Natural killer cell (primary cell): Measurements from ENCODE around the gene CCT4. TPM values are rescaled to one million over a fixed set of nuclear protein-coding genes. Genes with fewer than 3 reads are reported as not detected.

ENCODE experiments used
- ATAC-seq, 3 donors: fragments of 150-1000 bp in 2 of 3; fragments of 200-7000 bp in 1 of 3; cut with Tn5 transposase; 1 replicate in 1 of 3; 2 replicates in 2 of 3; pipeline ENCODE4 v1.10.0; 2021; ENCODE audit warnings: mild to moderate bottlenecking in 2 of 3, moderate library complexity in 2 of 3
- DNase-seq, 2 donors: peaks; one replicate each; pipeline versions ENCODE4 v3.0.0 to v3.0.0-alpha.2; 2013 to 2021; ENCODE audit warnings: mixed read lengths in 1 of 2
- H3K27ac ChIP-seq: one replicate; pipeline ENCODE4 v1.5.1; 2013; ENCODE audit warnings: mild to moderate bottlenecking, low read length
- H3K27me3 ChIP-seq: one replicate; pipeline ENCODE4 v1.6.1; 2013; ENCODE audit warnings: low read length; ENCODE audit not compliant: control insufficient read depth, insufficient read depth
- H3K36me3 ChIP-seq: one replicate; pipeline ENCODE4 v1.6.1; 2013; ENCODE audit warnings: low read length; ENCODE audit not compliant: control insufficient read depth, insufficient read depth
- H3K4me1 ChIP-seq: one replicate; pipeline ENCODE4 v1.6.1; 2013; ENCODE audit warnings: low read length; ENCODE audit not compliant: control insufficient read depth, insufficient read depth
- H3K4me3 ChIP-seq: one replicate; pipeline ENCODE4 v1.5.1; 2013; ENCODE audit warnings: low read length
- H3K9me3 ChIP-seq: one replicate; pipeline ENCODE4 v1.6.1; 2013; ENCODE audit warnings: low read length; ENCODE audit not compliant: control insufficient read depth, insufficient read depth
- H3K27ac Mint-ChIP-seq, 2 donors: one replicate each; pipeline ENCODE4 v1.8.0; 2022; ENCODE audit warnings: mild to moderate bottlenecking in 2 of 2, mixed read lengths in 2 of 2, moderate library complexity in 1 of 2
- H3K27me3 Mint-ChIP-seq, 2 donors: one replicate each; pipeline ENCODE4 v1.8.0; 2022; ENCODE audit warnings: low read depth in 2 of 2, mixed read lengths in 2 of 2
- H3K36me3 Mint-ChIP-seq: one replicate; pipeline ENCODE4 v1.8.0; 2022; ENCODE audit warnings: mixed read lengths
- H3K4me1 Mint-ChIP-seq, 2 donors: one replicate each; pipeline ENCODE4 v1.8.0; 2022; ENCODE audit warnings: mixed read lengths in 2 of 2
- H3K4me3 Mint-ChIP-seq: one replicate; pipeline ENCODE4 v1.8.0; 2022; ENCODE audit warnings: mild to moderate bottlenecking, moderate library complexity, mixed read lengths
- H3K9me3 Mint-ChIP-seq, 2 donors: one replicate each; pipeline ENCODE4 v1.8.0; 2022; ENCODE audit warnings: mixed read lengths in 2 of 2
- CTCF ChIP-seq: fragments of 200-600 bp; IDR thresholded peaks from one replicate; pipeline ENCODE4 v1.8.0; 2022; ENCODE audit warnings: antibody characterized with exemption
- WGBS: methylation state at CpG from one replicate; pipeline ENCODE4 v1.1.7; 2013; ENCODE audit warnings: missing lambda C conversion rate; ENCODE audit not compliant: insufficient coverage; 5-methylcytosine and 5-hydroxymethylcytosine counted together
- intact Hi-C: fragments of 100-400 bp; cut with micrococcal nuclease; formaldehyde crosslinking; loops from one replicate; pipeline ENCODE4 v1.14.2; 2022
- total RNA-seq, 4 donors: library from RNA; stranded (reverse); fragments of 120-200 nt in 1 of 4; gene quantifications; one replicate each; pipeline versions ENCODE4 v1.2.3 to v1.2.4, GENCODE V29; 2013 to 2022

CCT4 gene
- total RNA-seq, 3 donors from 2014 or later (not counting 1 experiment from before 2014, with no cell fraction given) = 79.4 to 108 (median 84.5) TPM

GRCh38 chr2:61822255-61822654 is 66.2 kb downstream of the CCT4 start:
- H3K4me3 Mint-ChIP-seq = no peak overlapping the region
- no peaks in the 10 kb centered on the region for H3K9me3 ChIP-seq
- H3K36me3 Mint-ChIP-seq = no peaks in the 10 kb centered on the region
- H3K27me3 Mint-ChIP-seq = peaks cover 3 to 6% of the 10 kb centered on the region in 2 donors
- no peak for ATAC-seq
- H3K4me1 ChIP-seq = no peaks in the 10 kb centered on the region
- H3K27ac ChIP-seq = no peak overlapping the region
- WGBS = no CpG with 5 or more reads among the region's 2 CpGs
- H3K36me3 ChIP-seq = no peaks in the 10 kb centered on the region
- no peak for DNase-seq
- peaks cover 2% of the 10 kb centered on the region for H3K27me3 ChIP-seq
- no peaks in the 10 kb centered on the region for H3K4me1 Mint-ChIP-seq
- no peaks in the 10 kb centered on the region for H3K9me3 Mint-ChIP-seq
- TF ChIP-seq CTCF = no peak
- intact Hi-C loops = no loop called here
- H3K27ac Mint-ChIP-seq = no peak overlapping the region
- no peak overlapping the region for H3K4me3 ChIP-seq

Other genes starting within 250 kb of the CCT4 start
- 1 to 10 TPM in 1 of 3 donors, under 1 TPM in 2; 0.68 to 1.1 (median 0.88) TPM for gene FAM161A, start 34.6 kb downstream of the CCT4 start, total RNA-seq
- 10 to 100 TPM; 24.3 to 36.7 (median 27.2) TPM for gene COMMD1, start 17.0 kb upstream of the CCT4 start, total RNA-seq